WERI-Rb-1 (cell line): ENCODE data around the gene GPANK1.
A peak's percentile ranks its signal among the peaks of the same experiment; 100 is the strongest.

Experiments
- DNase-seq: peaks from one replicate; pipeline ENCODE4 v3.0.0-alpha.2; 2020
- H3K27ac ChIP-seq: fragments of 250-450 bp; sonication (Bioruptor Pico); 2 replicates; pipeline ENCODE4 v1.5.1; 2020; ENCODE audit warnings: mild to moderate bottlenecking, moderate library complexity
- H3K27me3 ChIP-seq: fragments of 250-450 bp; sonication (Bioruptor Pico); 2 replicates; pipeline ENCODE4 v1.5.1; 2021; ENCODE audit warnings: mild to moderate bottlenecking, low read depth, moderate library complexity; ENCODE audit not compliant: insufficient read depth, severe bottlenecking
- H3K36me3 ChIP-seq: fragments of 250-450 bp; sonication (Bioruptor Pico); 2 replicates; pipeline ENCODE4 v1.5.1; 2020; ENCODE audit warnings: mild to moderate bottlenecking, moderate library complexity
- H3K4me3 ChIP-seq: 2 replicates; pipeline ENCODE4 v1.5.1; 2011; ENCODE audit warnings: low read depth, mild to moderate bottlenecking, control low read depth, low read length
- H3K9me3 ChIP-seq: fragments of 250-450 bp; sonication (Bioruptor Pico); 2 replicates; pipeline ENCODE4 v1.5.1; 2021; ENCODE audit warnings: mild to moderate bottlenecking, moderate library complexity; ENCODE audit not compliant: severe bottlenecking
- CTCF ChIP-seq: IDR thresholded peaks from 2 replicates; pipeline ENCODE4 v1.5.1; 2011; ENCODE audit warnings: low read depth, mild to moderate bottlenecking, control low read depth, inconsistent platforms, low read length

Gene GPANK1

GRCh38 chr6:31626952-31627351 lies 37.8 kb downstream of the GPANK1 start:
- Histone ChIP-seq H3K4me3 (no peak overlapping the region), H3K27ac (no peak overlapping the region), H3K27me3 (no peaks in the 10 kb centered on the region), H3K36me3 (peaks cover 100% of the 10 kb centered on the region), H3K9me3 (no peaks in the 10 kb centered on the region)
- no peak for TF ChIP-seq CTCF
- no peak for DNase-seq

GRCh38 chr6:31624070-31624469 lies 40.7 kb downstream of the GPANK1 start:
- Histone ChIP-seq H3K27ac (no peak overlapping the region), H3K36me3 (peaks cover 84% of the 10 kb centered on the region), H3K27me3 (no peaks in the 10 kb centered on the region), H3K9me3 (no peaks in the 10 kb centered on the region), H3K4me3 (no peak overlapping the region)
- TF ChIP-seq CTCF, result no peak
- no peak for DNase-seq

GRCh38 chr6:31622684-31623091 lies 42.1 kb downstream of the GPANK1 start:
- no peaks in the 10 kb centered on the region for H3K9me3 ChIP-seq
- no peaks in the 10 kb centered on the region for H3K27me3 ChIP-seq
- H3K36me3 ChIP-seq, result peaks cover 70% of the 10 kb centered on the region
- no peak for DNase-seq
- H3K4me3 ChIP-seq, result no peak overlapping the region
- TF ChIP-seq CTCF, result no peak
- peak overlapping the region; percentile 99 for H3K27ac ChIP-seq

- no peak for TF ChIP-seq CTCF
- peaks cover 63% of the 10 kb centered on the region for H3K36me3 ChIP-seq
- no peaks in the 10 kb centered on the region for H3K9me3 ChIP-seq
- no peaks in the 10 kb centered on the region for H3K27me3 ChIP-seq
- H3K27ac ChIP-seq, result peak overlapping the region; percentile 99
- no peak for DNase-seq
- peak overlapping the region; percentile 74 for H3K4me3 ChIP-seq
These were observed 42.8 kb downstream of the GPANK1 start for GRCh38 chr6:31621991-31622390.

- no peaks in the 10 kb centered on the region for H3K27me3 ChIP-seq
- peaks cover 58% of the 10 kb centered on the region for H3K36me3 ChIP-seq
- no peak for DNase-seq
- H3K4me3 ChIP-seq, result peak overlapping the region; percentile 74
- peak overlapping the region; percentile 99 for H3K27ac ChIP-seq
- H3K9me3 ChIP-seq, result no peaks in the 10 kb centered on the region
- TF ChIP-seq CTCF, result no peak
These were observed 43.4 kb downstream of the GPANK1 start for GRCh38 chr6:31621320-31621939.

- TF ChIP-seq CTCF, result no peak
- peak within 1 kb of the TSS; percentile 74 for H3K4me3 ChIP-seq
- H3K27ac ChIP-seq, result peak within 1 kb of the TSS; percentile 99
- H3K36me3 ChIP-seq, result peaks cover 51% of the 10 kb centered on the region
- peak; percentile 92 for DNase-seq
- H3K27me3 ChIP-seq, result no peaks in the 10 kb centered on the region
- H3K9me3 ChIP-seq, result no peaks in the 10 kb centered on the region
These were observed 44.0 kb downstream of the GPANK1 start, which contains the start of gene PRRC2A for GRCh38 chr6:31620586-31621319. Gene PRRC2A, plus strand, starts transcription at chr6:31620715. Its CDS starts 2,075 bp downstream, at chr6:31622790.
